ENCODE results near the gene GATA6. TPM values are rescaled to one million over a fixed set of nuclear protein-coding genes. Genes with fewer than 3 reads are reported as not detected.

The GATA6 gene
- total and polyA plus RNA-seq, 7 experiments from 2014 or later = 0.19 to 0.44 TPM; not detected in 5

- no peaks in the 10 kb centered on the region for H3K4me1 ChIP-seq (ENCODE audit: control insufficient read depth in 2 of 2, insufficient read depth in 2 of 2, low read length in 2 of 2)
- peaks cover 0 to 12% (median 0%) of the 10 kb centered on the region in 5 donors for H3K27me3 Mint-ChIP-seq
- no peaks in the 10 kb centered on the region for H3K36me3 Mint-ChIP-seq
- intact Hi-C loops (cut with micrococcal nuclease) = no loop called here
- H3K9me3 ChIP-seq (ENCODE audit: control insufficient read depth in 2 of 3, low read length in 3 of 3) = peaks cover 0 to 4% (median 0%) of the 10 kb centered on the region in 3 experiments
- DNase-seq (no peak), ATAC-seq (no peak)
- no peak overlapping the region for H3K4me3 Mint-ChIP-seq
- no peak overlapping the region for H3K27ac ChIP-seq (ENCODE audit: low read depth, low read length)
- ChIA-PET CTCF (no interaction called here), POLR2A (no interaction called here)
- H3K27me3 ChIP-seq (ENCODE audit: control insufficient read depth in 2 of 2, insufficient read depth in 2 of 2, low read length in 2 of 2) = no peaks in the 10 kb centered on the region
- H3K27ac Mint-ChIP-seq = no peak overlapping the region
- H3K36me3 ChIP-seq (ENCODE audit: control insufficient read depth in 2 of 3, insufficient read depth in 3 of 3, low read length in 3 of 3) = no peaks in the 10 kb centered on the region
- no peaks in the 10 kb centered on the region for H3K4me1 Mint-ChIP-seq
- H3K9me3 Mint-ChIP-seq = peaks cover 0 to 11% (median 2%) of the 10 kb centered on the region in 11 donors
- H3K4me3 ChIP-seq (ENCODE audit: low read length) = no peak overlapping the region
Observed at GRCh38 chr18:22229456-22230124, 60.2 kb downstream of the GATA6 start.

GRCh38 chr18:22230471-22230945 is 61.1 kb downstream of the GATA6 start:
- H3K4me1 ChIP-seq (ENCODE audit: control insufficient read depth in 2 of 2, insufficient read depth in 2 of 2, low read length in 2 of 2) = no peaks in the 10 kb centered on the region
- H3K9me3 ChIP-seq (ENCODE audit: control insufficient read depth in 2 of 3, low read length in 3 of 3) = peaks cover 0 to 4% (median 0%) of the 10 kb centered on the region in 3 experiments
- no peak overlapping the region for H3K4me3 ChIP-seq (ENCODE audit: low read length)
- peaks cover 0 to 11% (median 2%) of the 10 kb centered on the region in 11 donors for H3K9me3 Mint-ChIP-seq
- H3K27me3 Mint-ChIP-seq = peaks cover 0 to 12% (median 0%) of the 10 kb centered on the region in 5 donors
- no peaks in the 10 kb centered on the region for H3K27me3 ChIP-seq (ENCODE audit: control insufficient read depth in 2 of 2, insufficient read depth in 2 of 2, low read length in 2 of 2)
- ChIA-PET POLR2A (no interaction called here), CTCF (no interaction called here)
- DNase-seq = no peak
- H3K27ac ChIP-seq (ENCODE audit: low read depth, low read length) = no peak overlapping the region
- H3K36me3 Mint-ChIP-seq = no peaks in the 10 kb centered on the region
- no peak overlapping the region for H3K27ac Mint-ChIP-seq
- ATAC-seq = no peak
- no peak overlapping the region for H3K4me3 Mint-ChIP-seq
- no peaks in the 10 kb centered on the region for H3K36me3 ChIP-seq (ENCODE audit: control insufficient read depth in 2 of 3, insufficient read depth in 3 of 3, low read length in 3 of 3)
- intact Hi-C loops (cut with micrococcal nuclease) = no loop called here
- H3K4me1 Mint-ChIP-seq = no peaks in the 10 kb centered on the region

- ChIA-PET POLR2A (no interaction called here), CTCF (no interaction called here)
- Mint-ChIP-seq H3K27ac (no peak overlapping the region), H3K36me3 (no peaks in the 10 kb centered on the region), H3K4me1 (no peaks in the 10 kb centered on the region), H3K4me3 (no peak overlapping the region), H3K9me3 (peaks cover 0 to 12% (median 6%) of the 10 kb centered on the region in 11 donors), H3K27me3 (peaks cover 0 to 16% (median 0%) of the 10 kb centered on the region in 5 donors)
- DNase-seq (no peak), ATAC-seq (no peak)
- no peak overlapping the region for H3K4me3 ChIP-seq (ENCODE audit: low read length)
- no peaks in the 10 kb centered on the region for H3K36me3 ChIP-seq (ENCODE audit: control insufficient read depth in 2 of 3, insufficient read depth in 3 of 3, low read length in 3 of 3)
- intact Hi-C loops (cut with micrococcal nuclease) = no loop called here
- peaks cover 0 to 2% of the 10 kb centered on the region in 2 donors for H3K4me1 ChIP-seq (ENCODE audit: control insufficient read depth in 2 of 2, insufficient read depth in 2 of 2, low read length in 2 of 2)
- no peaks in the 10 kb centered on the region for H3K27me3 ChIP-seq (ENCODE audit: control insufficient read depth in 2 of 2, insufficient read depth in 2 of 2, low read length in 2 of 2)
- H3K27ac ChIP-seq (ENCODE audit: low read depth, low read length) = no peak overlapping the region
- H3K9me3 ChIP-seq (ENCODE audit: control insufficient read depth in 2 of 3, low read length in 3 of 3) = peaks cover 0 to 4% (median 0%) of the 10 kb centered on the region in 3 experiments
Observed at GRCh38 chr18:22233266-22233665, 63.9 kb downstream of the GATA6 start.

- Mint-ChIP-seq H3K27me3 (peaks cover 0 to 10% (median 0%) of the 10 kb centered on the region in 5 donors), H3K4me3 (peak overlapping the region in 1 of 10 donors; percentile 21), H3K4me1 (no peaks in the 10 kb centered on the region), H3K9me3 (peaks cover 0 to 12% (median 6%) of the 10 kb centered on the region in 11 donors), H3K27ac (no peak overlapping the region), H3K36me3 (no peaks in the 10 kb centered on the region)
- no peak overlapping the region for H3K27ac ChIP-seq (ENCODE audit: low read depth, low read length)
- intact Hi-C loops (cut with micrococcal nuclease) = no loop called here
- ATAC-seq = peak; percentile 76
- peaks cover 0 to 7% of the 10 kb centered on the region in 2 donors for H3K4me1 ChIP-seq (ENCODE audit: control insufficient read depth in 2 of 2, insufficient read depth in 2 of 2, low read length in 2 of 2)
- no peaks in the 10 kb centered on the region for H3K36me3 ChIP-seq (ENCODE audit: control insufficient read depth in 2 of 3, insufficient read depth in 3 of 3, low read length in 3 of 3)
- no peak overlapping the region for H3K4me3 ChIP-seq (ENCODE audit: low read length)
- ChIA-PET POLR2A (no interaction called here), CTCF (no interaction called here)
- no peak for DNase-seq
- no peaks in the 10 kb centered on the region for H3K27me3 ChIP-seq (ENCODE audit: control insufficient read depth in 2 of 2, insufficient read depth in 2 of 2, low read length in 2 of 2)
- no peaks in the 10 kb centered on the region for H3K9me3 ChIP-seq (ENCODE audit: control insufficient read depth in 2 of 3, low read length in 3 of 3)
Observed at GRCh38 chr18:22238036-22238435, 68.6 kb downstream of the GATA6 start.

- Mint-ChIP-seq H3K36me3 (no peaks in the 10 kb centered on the region), H3K4me1 (no peaks in the 10 kb centered on the region), H3K27me3 (peaks cover 0 to 10% (median 0%) of the 10 kb centered on the region in 5 donors), H3K27ac (no peak overlapping the region), H3K4me3 (no peak overlapping the region), H3K9me3 (peaks cover 0 to 12% (median 6%) of the 10 kb centered on the region in 11 donors)
- ATAC-seq (no peak), DNase-seq (no peak)
- Histone ChIP-seq H3K4me3 (ENCODE audit: low read length) (no peak overlapping the region), H3K27me3 (ENCODE audit: control insufficient read depth in 2 of 2, insufficient read depth in 2 of 2, low read length in 2 of 2) (no peaks in the 10 kb centered on the region), H3K9me3 (ENCODE audit: control insufficient read depth in 2 of 3, low read length in 3 of 3) (no peaks in the 10 kb centered on the region), H3K36me3 (ENCODE audit: control insufficient read depth in 2 of 3, insufficient read depth in 3 of 3, low read length in 3 of 3) (no peaks in the 10 kb centered on the region), H3K27ac (ENCODE audit: low read depth, low read length) (no peak overlapping the region), H3K4me1 (ENCODE audit: control insufficient read depth in 2 of 2, insufficient read depth in 2 of 2, low read length in 2 of 2) (peaks cover 0 to 7% of the 10 kb centered on the region in 2 donors)
- intact Hi-C loops (cut with micrococcal nuclease) = no loop called here
- ChIA-PET CTCF (no interaction called here), POLR2A (no interaction called here)
Observed at GRCh38 chr18:22238681-22239080, 69.3 kb downstream of the GATA6 start.

- POLR2A ChIA-PET = no interaction called here
- DNase-seq = no peak
- Histone ChIP-seq H3K4me1 (ENCODE audit: control insufficient read depth in 2 of 2, insufficient read depth in 2 of 2, low read length in 2 of 2) (peaks cover 0 to 7% of the 10 kb centered on the region in 2 donors), H3K4me3 (ENCODE audit: low read length) (no peak overlapping the region), H3K27ac (ENCODE audit: low read depth, low read length) (no peak overlapping the region), H3K9me3 (ENCODE audit: control insufficient read depth in 2 of 3, low read length in 3 of 3) (no peaks in the 10 kb centered on the region), H3K36me3 (ENCODE audit: control insufficient read depth in 2 of 3, insufficient read depth in 3 of 3, low read length in 3 of 3) (no peaks in the 10 kb centered on the region), H3K27me3 (ENCODE audit: control insufficient read depth in 2 of 2, insufficient read depth in 2 of 2, low read length in 2 of 2) (no peaks in the 10 kb centered on the region)
- no peaks in the 10 kb centered on the region for H3K4me1 Mint-ChIP-seq
- ATAC-seq = no peak
- H3K36me3 Mint-ChIP-seq = no peaks in the 10 kb centered on the region
- intact Hi-C loops (cut with micrococcal nuclease) = no loop called here
- H3K9me3 Mint-ChIP-seq = peaks cover 0 to 8% (median 2%) of the 10 kb centered on the region in 11 donors
- H3K4me3 Mint-ChIP-seq = no peak overlapping the region
- no peak overlapping the region for H3K27ac Mint-ChIP-seq
- peaks cover 0 to 8% (median 0%) of the 10 kb centered on the region in 5 donors for H3K27me3 Mint-ChIP-seq
- CTCF ChIA-PET = no interaction called here
Observed at GRCh38 chr18:22241921-22242361, 72.6 kb downstream of the GATA6 start.

- intact Hi-C loops (cut with micrococcal nuclease) = no loop called here
- no peak for DNase-seq
- ATAC-seq = no peak
- Mint-ChIP-seq H3K27ac (no peak overlapping the region), H3K4me1 (no peaks in the 10 kb centered on the region), H3K4me3 (no peak overlapping the region), H3K27me3 (peaks cover 0 to 4% (median 0%) of the 10 kb centered on the region in 5 donors), H3K9me3 (peaks cover 0 to 8% (median 0%) of the 10 kb centered on the region in 11 donors), H3K36me3 (no peaks in the 10 kb centered on the region)
- no peak overlapping the region for H3K27ac ChIP-seq (ENCODE audit: low read depth, low read length)
- peaks cover 0 to 2% of the 10 kb centered on the region in 2 donors for H3K4me1 ChIP-seq (ENCODE audit: control insufficient read depth in 2 of 2, insufficient read depth in 2 of 2, low read length in 2 of 2)
- POLR2A ChIA-PET = no interaction called here
- no peaks in the 10 kb centered on the region for H3K36me3 ChIP-seq (ENCODE audit: control insufficient read depth in 2 of 3, insufficient read depth in 3 of 3, low read length in 3 of 3)
- no peaks in the 10 kb centered on the region for H3K27me3 ChIP-seq (ENCODE audit: control insufficient read depth in 2 of 2, insufficient read depth in 2 of 2, low read length in 2 of 2)
- CTCF ChIA-PET = no interaction called here
- H3K9me3 ChIP-seq (ENCODE audit: control insufficient read depth in 2 of 3, low read length in 3 of 3) = no peaks in the 10 kb centered on the region
- no peak overlapping the region for H3K4me3 ChIP-seq (ENCODE audit: low read length)
Observed at GRCh38 chr18:22243513-22243912, 74.1 kb downstream of the GATA6 start.
